GM12878 (cell line): ENCODE data around the gene AFMID. TPM values are rescaled to one million over a fixed set of nuclear protein-coding genes. Genes with fewer than 3 reads are reported as not detected.

Experiments
- ATAC-seq: fragments of 200-7000 bp; cut with Tn5 transposase; 3 replicates; pipeline ENCODE4 v1.9.1; 2020; ENCODE audit warnings: mild to moderate bottlenecking, moderate library complexity
- BruUV-seq: library from RNA; stranded (reverse); fragments of 400-500 nt; replicated peaks from 2 replicates; lab custom pipeline; 2021; lab: Mats Ljungman, UMichigan
- CTCF ChIA-PET: fragments of 300-600 bp; sonication (Branson Sonifier 250); formaldehyde crosslinking; extraction: SDS; loops from one replicate; lab custom pipeline; 2021; ENCODE audit warnings: inconsistent platforms; lab: Yijun Ruan, JAX
- POLR2A ChIA-PET: fragments of 350-600 bp; formaldehyde crosslinking; extraction: SDS; loops from one replicate; lab custom pipeline; 2021; ENCODE audit warnings: inconsistent platforms; lab: Charles Lee
- RAD21 ChIA-PET: fragments of 300-600 bp; sonication (Branson Sonifier 250); formaldehyde crosslinking; loops from one replicate; lab custom pipeline; 2023; ENCODE audit warnings: antibody characterized with exemption; ENCODE audit not compliant: unreplicated experiment; lab: Charles Lee
- SMC1A ChIA-PET: fragments of 300-600 bp; sonication (Branson Sonifier 250); formaldehyde crosslinking; loops from one replicate; lab custom pipeline; 2023; ENCODE audit not compliant: unreplicated experiment, uncharacterized antibody; lab: Charles Lee
- DNase-seq: peaks from one replicate; pipeline ENCODE4 v3.0.0-alpha.2; 2011; ENCODE audit warnings: low read depth, low spot score
- FAIRE-seq: peaks from 3 replicates; lab custom pipeline; 2011; peaks lifted over from hg19 to GRCh38; lab: Jason Lieb, UNC
- H2AFZ ChIP-seq: 2 replicates; pipeline ENCODE4 v1.6.0; 2011; ENCODE audit warnings: low read depth, low read length, control low read depth; ENCODE audit not compliant: control insufficient read depth
- H3K27ac ChIP-seq: 2 replicates; pipeline ENCODE4 v1.5.1; 2011; ENCODE audit warnings: control low read depth; ENCODE audit not compliant: control insufficient read depth, insufficient read depth
- H3K27me3 ChIP-seq, 2 experiments: replicated peaks in 1 of 2; 2 replicates each; pipeline versions ENCODE4 v1.6.0 to v1.6.1; 2011; ENCODE audit warnings: low read length in 1 of 2; ENCODE audit not compliant: control insufficient read depth in 2 of 2, insufficient read depth in 2 of 2
- H3K36me3 ChIP-seq, 2 experiments: 2 replicates each; pipeline ENCODE4 v1.5.1; 2011; ENCODE audit warnings: low read length in 1 of 2; ENCODE audit not compliant: control insufficient read depth in 2 of 2, insufficient read depth in 2 of 2
- H3K4me1 ChIP-seq: 2 replicates; pipeline ENCODE4 v1.6.1; 2011; ENCODE audit warnings: mild to moderate bottlenecking, low read length, moderate library complexity, mixed read lengths; ENCODE audit not compliant: control insufficient read depth, insufficient read depth
- H3K4me2 ChIP-seq: 2 replicates; pipeline ENCODE4 v1.6.0; 2011; ENCODE audit warnings: control low read depth; ENCODE audit not compliant: control insufficient read depth, insufficient read depth
- H3K4me3 ChIP-seq: fragments of 200-600 bp; sonication (generic); 2 replicates; pipeline ENCODE4 v1.5.1; 2016
- H3K79me2 ChIP-seq: 2 replicates; pipeline ENCODE4 v1.6.0; 2011; ENCODE audit warnings: low read length; ENCODE audit not compliant: control insufficient read depth, insufficient read depth
- H3K9ac ChIP-seq: 2 replicates; pipeline ENCODE4 v1.8.0; 2011; ENCODE audit warnings: low read length, control low read depth, mixed read lengths; ENCODE audit not compliant: control insufficient read depth, insufficient read depth
- H3K9me3 ChIP-seq: replicated peaks from 3 replicates; pipeline ENCODE4 v1.5.1; 2011; ENCODE audit warnings: mild to moderate bottlenecking, low read length; ENCODE audit not compliant: control insufficient read depth, insufficient read depth
- H4K20me1 ChIP-seq: 2 replicates; pipeline ENCODE4 v1.6.0; 2011; ENCODE audit not compliant: control insufficient read depth, insufficient read depth
- BACH1 ChIP-seq: fragments of 450-650 bp; IDR thresholded peaks from 2 replicates; pipeline ENCODE4 v1.6.1; 2017; ENCODE audit warnings: mild to moderate bottlenecking, borderline replicate concordance
- CREM ChIP-seq: IDR thresholded peaks from 2 replicates; pipeline ENCODE4 v1.6.1; 2014; ENCODE audit warnings: antibody characterized with exemption, low read depth
- EGR1 ChIP-seq, 2 experiments: IDR thresholded peaks; 1 replicate in 1 of 2; 2 replicates in 1 of 2; pipeline ENCODE4 v1.6.1; 2011 to 2012; ENCODE audit warnings: low read depth in 2 of 2, low read length in 2 of 2, borderline replicate concordance in 1 of 2, mild to moderate bottlenecking in 1 of 2, moderate library complexity in 1 of 2
- ELK1 ChIP-seq: IDR thresholded peaks from 2 replicates; pipeline ENCODE4 v1.6.1; 2012; ENCODE audit warnings: low read depth, low read length, improper control_type of control experiment
- FOS ChIP-seq: IDR thresholded peaks from 3 replicates; pipeline ENCODE4 v1.6.1; 2011; ENCODE audit warnings: borderline replicate concordance; ENCODE audit not compliant: insufficient read length; ENCODE audit errors: extremely low read depth
- NFYB ChIP-seq: IDR thresholded peaks from 2 replicates; pipeline ENCODE4 v1.6.1; 2011; ENCODE audit warnings: low read depth, mild to moderate bottlenecking, low read length, improper control_type of control experiment, moderate library complexity; ENCODE audit not compliant: insufficient read depth
- POLR2A ChIP-seq: IDR thresholded peaks from 2 replicates; pipeline ENCODE4 v1.6.1; 2011; ENCODE audit warnings: low read depth, mild to moderate bottlenecking, low read length
- POU2F2 ChIP-seq: IDR thresholded peaks from 3 replicates; pipeline ENCODE4 v1.6.1; 2011; ENCODE audit warnings: low read depth, mild to moderate bottlenecking, low read length, borderline replicate concordance
- RAD51 ChIP-seq: fragments of 450-650 bp; IDR thresholded peaks from 2 replicates; pipeline ENCODE4 v1.6.1; 2016; ENCODE audit warnings: moderate library complexity, mild to moderate bottlenecking, inconsistent platforms
- RB1 ChIP-seq: fragments of 450-650 bp; formaldehyde crosslinking; IDR thresholded peaks from 2 replicates; pipeline ENCODE4 v1.6.1; 2017; ENCODE audit warnings: mild to moderate bottlenecking, borderline replicate concordance
- SMAD1 ChIP-seq: fragments of 450-650 bp; IDR thresholded peaks from 2 replicates; pipeline ENCODE4 v1.6.1; 2018; ENCODE audit warnings: mild to moderate bottlenecking, low read depth; ENCODE audit not compliant: partially characterized antibody
- SPI1 ChIP-seq: IDR thresholded peaks from 2 replicates; pipeline ENCODE4 v1.6.1; 2011; ENCODE audit warnings: low read depth, mild to moderate bottlenecking, low read length, moderate library complexity, borderline replicate concordance; ENCODE audit not compliant: insufficient read depth
- YY1 ChIP-seq: IDR thresholded peaks from 2 replicates; pipeline ENCODE4 v1.6.1; 2011; ENCODE audit warnings: low read depth, mild to moderate bottlenecking, low read length
- WGBS: methylation state at CpG from one replicate; pipeline ENCODE4 v1.1.6; 2016; ENCODE audit warnings: low lambda C conversion rate; ENCODE audit not compliant: insufficient replicate concordance, insufficient coverage; ENCODE audit errors: missing lambda C conversion rate; 5-methylcytosine and 5-hydroxymethylcytosine counted together
- in situ Hi-C: fragments of 300-500 bp; cut with MboI; formaldehyde crosslinking; loops from 9 replicates; pipeline ENCODE4 v1.14.3; 2018; ENCODE audit warnings: mixed read lengths
- intact Hi-C: fragments of 100-400 bp; cut with micrococcal nuclease; formaldehyde crosslinking; loops from one replicate; pipeline ENCODE4 v1.14.2; 2022; ENCODE audit not compliant: unreplicated experiment
- polyA plus RNA-seq, 11 experiments: library from polyadenylated mRNA; depleted of rRNA in 4 of 11; unstranded in 6 of 11; stranded (reverse) in 5 of 11; fragments of >200 nt; fragmentation: Nextera tagmentation in 4 of 11; fragmentation: Illumina TruSeq in 1 of 11; extraction: Ambion mirVana in 4 of 11; extraction: Trizol in 1 of 11; gene quantifications; 1 replicate in 1 of 11; 2 replicates in 10 of 11; pipeline versions ENCODE4 v1.2.1 to v1.2.3, GENCODE V29; 2011 to 2016; ENCODE audit warnings: inconsistent platforms in 2 of 11, missing spikeins in 2 of 11, low read depth in 1 of 11
- total RNA-seq, 4 experiments: library from RNA; depleted of rRNA in 3 of 4; stranded (reverse); fragments of >200 nt in 3 of 4; fragmentation: Illumina TruSeq in 1 of 4; extraction: Trizol in 1 of 4; gene quantifications; 2 replicates each; pipeline versions ENCODE4 v1.2.1 to v1.2.3, GENCODE V29; 2013 to 2021
- TF ChIP-seq, protein P1 (sequence below): fragments of 450-650 bp; IDR thresholded peaks from 2 replicates; pipeline ENCODE4 v1.6.1; 2016; ENCODE audit warnings: mild to moderate bottlenecking
- TF ChIP-seq, protein P2 (sequence below): fragments of 450-650 bp; IDR thresholded peaks from 2 replicates; pipeline ENCODE4 v1.6.1; 2017; ENCODE audit warnings: mild to moderate bottlenecking, moderate library complexity

The AFMID gene
- total and polyA plus RNA-seq, 10 of the 15 experiments (the other 5 are each of a cell fraction or from before 2014, with no cell fraction given) = 36.1 to 98.8 (median 51.6) TPM

DNA sequence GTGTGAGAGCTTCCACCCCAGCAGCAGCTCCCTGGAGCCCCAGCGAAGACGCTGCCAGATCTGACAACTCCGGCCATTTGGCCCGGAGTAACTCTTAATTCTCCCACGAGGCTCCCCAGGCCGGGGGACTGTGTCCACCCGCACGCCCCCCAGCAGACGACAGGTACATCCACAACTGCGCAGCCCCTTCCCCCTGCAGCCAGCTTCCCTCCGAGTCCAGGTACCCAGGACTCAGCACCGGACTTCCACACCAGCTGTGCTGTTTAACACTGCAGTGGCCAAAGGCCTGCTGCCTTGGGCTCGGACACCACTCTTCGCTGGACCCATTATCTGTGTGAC lies 11.6 kb upstream of the AFMID start (continued):
- TF ChIP-seq, protein P1, sequence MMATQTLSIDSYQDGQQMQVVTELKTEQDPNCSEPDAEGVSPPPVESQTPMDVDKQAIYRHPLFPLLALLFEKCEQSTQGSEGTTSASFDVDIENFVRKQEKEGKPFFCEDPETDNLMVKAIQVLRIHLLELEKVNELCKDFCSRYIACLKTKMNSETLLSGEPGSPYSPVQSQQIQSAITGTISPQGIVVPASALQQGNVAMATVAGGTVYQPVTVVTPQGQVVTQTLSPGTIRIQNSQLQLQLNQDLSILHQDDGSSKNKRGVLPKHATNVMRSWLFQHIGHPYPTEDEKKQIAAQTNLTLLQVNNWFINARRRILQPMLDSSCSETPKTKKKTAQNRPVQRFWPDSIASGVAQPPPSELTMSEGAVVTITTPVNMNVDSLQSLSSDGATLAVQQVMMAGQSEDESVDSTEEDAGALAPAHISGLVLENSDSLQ = no peak
- peak; percentile 4; the same call in 1 of the 3 replicates for TF ChIP-seq POU2F2
- TF ChIP-seq, all 136 proteins: peak for 6

GRCh38 chr17:78176548-78177025 lies 10.6 kb upstream of the AFMID start:
- Histone ChIP-seq H3K36me3 (peaks cover 8 to 28% of the 10 kb centered on the region in 2 experiments; a peak in 3 of 4 replicates), H3K9ac (no peak overlapping the region), H3K27ac (no peak overlapping the region), H3K79me2 (peaks cover 22% of the 10 kb centered on the region), H3K4me2 (no peak overlapping the region; the same call in 1 of the 2 replicates), H3K27me3 (no peaks in the 10 kb centered on the region), H3K4me1 (peaks cover 59% of the 10 kb centered on the region), H3K4me3 (no peak overlapping the region), H4K20me1 (no peaks in the 10 kb centered on the region; the same call in 1 of the 2 replicates), H2AFZ (no peak overlapping the region), H3K9me3 (no peaks in the 10 kb centered on the region)
- 20% methylated on average over 14 of the region's 14 CpGs for WGBS
- ChIA-PET POLR2A (interaction anchor here (0.5 to 8.7 kb wide), 12 partner anchors 11 to 67 kb away, joined by 3 to 85 read pairs (median 4); partner anchors contain the start of genes AFMID, C17orf99, TK1 and TMC6), CTCF (interaction anchor here (0.5 to 9.0 kb wide), 29 partner anchors 9 to 489 kb away, joined by 3 to 132 read pairs (median 6); partner anchors contain the start of genes AFMID, BIRC5, TK1 and TMC6), SMC1A (interaction anchor here (0.7 to 7.4 kb wide), 15 partner anchors 9 to 92 kb away, joined by 3 to 51 read pairs (median 7); no protein-coding TSS in a partner anchor), RAD21 (interaction anchor here (0.6 to 8.6 kb wide), 22 partner anchors 10 to 168 kb away, joined by 3 to 83 read pairs (median 5); partner anchors contain the start of genes AFMID, TK1 and TMC8)
- BruUV-seq = no TSS peak
- DNase-seq (no peak), FAIRE-seq (no peak), ATAC-seq (peak; percentile 68)
- in situ Hi-C loops = loop anchor here (5.0 kb wide), 1 partner anchor 64 kb away; no protein-coding TSS in a partner anchor
- intact Hi-C loops = loop anchor here (1.0 kb wide), 2 partner anchors 63 to 91 kb away; no protein-coding TSS in a partner anchor
- TF ChIP-seq NFYB (no peak), SPI1 (0 out of 2 replicates have a peak, but pooled peaks have one; percentile 2), SMAD1 (no peak), CREM (0 out of 2 replicates have a peak, but pooled peaks have one; percentile 30), ELK1 (0 out of 2 replicates have a peak, but pooled peaks have one; percentile 25), FOS (no peak), POLR2A (peak; percentile 75), RB1 (peak; percentile 50; the same call in 1 of the 2 replicates), BACH1 (peak; percentile 25; the same call in 1 of the 2 replicates), RAD51 (no peak), EGR1 (IDR thresholded peaks at IDR 0.05; ENCODE audit: borderline replicate concordance in 1 of 2, low read depth in 2 of 2, low read length in 2 of 2) (0 out of 3 replicates have a peak, but pooled peaks of 1 of the 2 experiments have one; percentile 0), YY1 (peak; percentile 92)
- TF ChIP-seq, protein P2, sequence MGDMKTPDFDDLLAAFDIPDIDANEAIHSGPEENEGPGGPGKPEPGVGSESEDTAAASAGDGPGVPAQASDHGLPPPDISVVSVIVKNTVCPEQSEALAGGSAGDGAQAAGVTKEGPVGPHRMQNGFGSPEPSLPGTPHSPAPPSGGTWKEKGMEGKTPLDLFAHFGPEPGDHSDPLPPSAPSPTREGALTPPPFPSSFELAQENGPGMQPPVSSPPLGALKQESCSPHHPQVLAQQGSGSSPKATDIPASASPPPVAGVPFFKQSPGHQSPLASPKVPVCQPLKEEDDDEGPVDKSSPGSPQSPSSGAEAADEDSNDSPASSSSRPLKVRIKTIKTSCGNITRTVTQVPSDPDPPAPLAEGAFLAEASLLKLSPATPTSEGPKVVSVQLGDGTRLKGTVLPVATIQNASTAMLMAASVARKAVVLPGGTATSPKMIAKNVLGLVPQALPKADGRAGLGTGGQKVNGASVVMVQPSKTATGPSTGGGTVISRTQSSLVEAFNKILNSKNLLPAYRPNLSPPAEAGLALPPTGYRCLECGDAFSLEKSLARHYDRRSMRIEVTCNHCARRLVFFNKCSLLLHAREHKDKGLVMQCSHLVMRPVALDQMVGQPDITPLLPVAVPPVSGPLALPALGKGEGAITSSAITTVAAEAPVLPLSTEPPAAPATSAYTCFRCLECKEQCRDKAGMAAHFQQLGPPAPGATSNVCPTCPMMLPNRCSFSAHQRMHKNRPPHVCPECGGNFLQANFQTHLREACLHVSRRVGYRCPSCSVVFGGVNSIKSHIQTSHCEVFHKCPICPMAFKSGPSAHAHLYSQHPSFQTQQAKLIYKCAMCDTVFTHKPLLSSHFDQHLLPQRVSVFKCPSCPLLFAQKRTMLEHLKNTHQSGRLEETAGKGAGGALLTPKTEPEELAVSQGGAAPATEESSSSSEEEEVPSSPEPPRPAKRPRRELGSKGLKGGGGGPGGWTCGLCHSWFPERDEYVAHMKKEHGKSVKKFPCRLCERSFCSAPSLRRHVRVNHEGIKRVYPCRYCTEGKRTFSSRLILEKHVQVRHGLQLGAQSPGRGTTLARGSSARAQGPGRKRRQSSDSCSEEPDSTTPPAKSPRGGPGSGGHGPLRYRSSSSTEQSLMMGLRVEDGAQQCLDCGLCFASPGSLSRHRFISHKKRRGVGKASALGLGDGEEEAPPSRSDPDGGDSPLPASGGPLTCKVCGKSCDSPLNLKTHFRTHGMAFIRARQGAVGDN = peak; percentile 24; the same call in 1 of the 2 replicates
